Fibroblast of skin of right biceps (primary cell): Measurements from ENCODE around the gene CDNF.
A peak's percentile ranks its signal among the peaks of the same experiment; 100 is the strongest.
"Not testable (repeated sequence)": the region's sequence is repeated elsewhere in the genome, so short reads cannot be mapped to it uniquely, and the experiment has no call there.

Experiments
- DNase-seq: peaks from one replicate; pipeline ENCODE4 v3.0.0-alpha.2; 2013

Gene CDNF

DNA sequence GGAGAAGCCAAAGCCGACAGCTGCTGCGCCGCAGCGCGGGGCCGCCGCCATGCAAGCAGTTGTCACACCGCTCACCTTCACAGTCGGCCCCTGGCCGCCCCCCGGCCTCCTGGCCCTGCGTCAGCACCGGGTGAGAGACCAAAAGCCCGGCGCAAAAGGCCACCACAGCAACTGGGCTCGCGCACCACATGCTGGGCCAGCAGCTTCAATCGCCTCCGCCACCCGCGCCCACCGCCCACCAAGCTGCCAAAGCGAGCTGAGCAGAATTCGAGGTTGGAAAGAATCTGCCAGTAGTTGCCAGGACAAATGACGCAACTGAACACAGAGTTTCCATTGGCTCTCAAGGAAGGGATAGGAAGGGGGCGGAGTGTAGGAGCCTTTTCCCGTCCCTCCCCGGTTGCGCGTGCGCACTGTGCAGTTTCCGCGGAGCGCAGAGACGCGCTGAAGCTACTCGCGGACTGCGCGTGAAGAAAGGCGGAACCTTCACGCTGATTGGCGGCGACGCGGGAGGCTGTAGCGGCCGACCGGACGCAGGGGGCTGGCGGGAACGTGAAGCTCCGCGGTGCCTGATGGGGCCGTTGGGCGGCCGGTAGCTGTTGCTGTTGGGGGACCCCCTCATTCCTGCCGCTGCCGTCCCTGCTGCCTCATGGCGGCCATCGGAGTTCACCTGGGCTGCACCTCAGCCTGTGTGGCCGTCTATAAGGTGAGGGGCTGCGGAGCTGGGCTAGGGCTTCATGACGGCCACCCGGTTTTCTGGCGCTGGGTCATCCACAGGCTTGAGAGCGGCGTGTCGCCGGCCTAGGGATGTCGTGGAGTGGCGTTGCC lies at the start of gene CDNF, which contains the start of the genes HSPA14 and MSANTD7:
Gene CDNF (minus strand): TSS at position 281 of the 825 bp plus-strand sequence. CDS start 91 bp downstream, at position 190.
Gene HSPA14 (plus strand): TSS at position 550 of the 825 bp plus-strand sequence. CDS start 97 bp downstream, at position 647.
Gene MSANTD7 (plus strand): TSS at position 550 of the 825 bp plus-strand sequence. CDS start 3,979 bp downstream, outside the sequence.
- DNase-seq = peak; percentile 99

DNA sequence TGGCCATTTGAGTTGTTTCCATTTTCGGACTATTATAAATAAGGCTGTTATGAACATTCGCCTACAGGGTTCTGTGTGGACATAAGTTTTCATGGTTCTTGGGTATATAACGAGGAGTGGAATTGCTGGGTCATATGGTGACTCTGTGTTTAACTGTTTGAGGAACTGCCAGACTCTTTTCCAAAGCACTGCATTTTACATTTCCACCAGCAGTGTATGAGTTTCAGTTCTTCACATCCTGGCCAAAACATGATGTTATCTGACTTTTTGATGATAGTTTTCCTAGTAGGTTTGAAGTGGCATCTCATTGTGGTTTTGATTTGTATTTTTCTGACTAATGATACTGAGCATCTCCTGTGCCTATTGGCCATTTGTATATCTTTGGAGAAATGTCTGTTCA lies 46.2 kb upstream of the CDNF start:
- DNase-seq = no peak

DNA sequence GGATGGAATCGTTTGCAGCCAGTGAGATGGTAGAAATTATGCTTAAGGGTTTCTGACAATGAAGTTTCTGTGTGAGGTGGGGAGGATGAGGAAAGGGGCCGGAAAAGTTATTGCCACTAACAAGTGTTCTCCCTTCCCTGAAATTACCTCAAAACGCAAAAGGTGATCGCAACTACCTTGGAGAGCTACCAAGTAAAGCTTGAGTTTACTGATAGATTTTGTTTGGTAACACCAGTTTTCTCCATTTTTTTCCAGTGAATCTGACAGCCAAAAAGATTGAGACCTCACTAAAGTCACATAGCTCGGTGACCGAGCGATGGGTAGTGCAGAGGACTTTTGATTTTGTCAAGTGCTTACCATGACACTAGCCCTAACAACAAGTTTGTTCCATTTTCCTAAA lies 42.4 kb upstream of the CDNF start:
- DNase-seq = peak; percentile 11

DNA sequence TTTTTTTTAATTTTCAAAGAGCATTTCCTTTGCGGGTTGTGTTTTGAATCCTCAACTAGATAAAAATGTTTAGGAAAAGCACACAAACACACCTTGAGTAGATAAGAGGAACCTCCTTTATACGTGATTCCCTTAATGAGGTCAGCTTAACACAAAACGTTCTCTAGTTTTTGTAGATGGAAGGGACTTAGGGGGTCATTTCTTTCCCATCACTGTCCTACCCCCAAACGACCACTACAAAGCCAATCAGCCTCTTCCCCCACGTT lies 42.0 kb upstream of the CDNF start:
- no peak for DNase-seq

DNA sequence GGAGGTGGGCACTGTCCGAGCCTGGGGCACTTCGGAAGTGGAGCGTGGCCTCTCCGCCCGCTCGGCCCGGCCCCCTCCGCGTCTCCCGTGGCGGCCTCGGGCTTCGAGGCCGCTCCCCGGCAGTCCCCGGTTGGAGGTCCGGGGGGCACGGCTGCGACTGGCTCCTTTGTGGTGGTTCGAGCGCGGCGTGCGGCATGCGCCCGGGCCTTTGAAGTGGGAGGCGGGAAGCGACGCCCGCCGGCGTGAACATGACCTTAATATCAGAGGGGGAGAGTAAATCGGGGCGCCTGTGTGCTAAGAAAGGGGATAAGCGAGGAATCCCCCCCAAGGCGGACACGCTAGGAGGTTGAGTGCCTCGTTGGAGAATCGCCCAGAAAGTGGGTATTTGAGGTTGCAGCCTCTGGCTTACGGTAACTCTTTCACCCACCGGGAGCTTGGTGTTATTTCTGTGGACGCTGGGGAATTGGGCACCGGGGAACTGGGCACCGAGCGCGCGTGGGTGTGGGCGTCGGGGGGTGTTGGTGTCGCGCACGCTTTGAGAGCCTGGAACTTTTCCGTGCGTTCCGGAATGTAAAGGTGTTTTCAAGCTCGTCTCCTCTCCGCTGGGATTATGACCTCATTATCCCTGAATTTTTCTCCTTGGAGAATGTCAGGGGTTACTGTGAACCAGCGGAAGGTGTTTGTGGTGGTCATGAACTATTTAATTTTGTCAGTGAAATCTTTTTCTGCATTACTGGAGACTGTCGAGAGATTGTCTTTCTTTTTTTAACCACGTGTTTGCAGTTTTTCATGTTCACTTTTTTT lies 41.5 kb upstream of the CDNF start:
- DNase-seq = peak; percentile 20

DNA sequence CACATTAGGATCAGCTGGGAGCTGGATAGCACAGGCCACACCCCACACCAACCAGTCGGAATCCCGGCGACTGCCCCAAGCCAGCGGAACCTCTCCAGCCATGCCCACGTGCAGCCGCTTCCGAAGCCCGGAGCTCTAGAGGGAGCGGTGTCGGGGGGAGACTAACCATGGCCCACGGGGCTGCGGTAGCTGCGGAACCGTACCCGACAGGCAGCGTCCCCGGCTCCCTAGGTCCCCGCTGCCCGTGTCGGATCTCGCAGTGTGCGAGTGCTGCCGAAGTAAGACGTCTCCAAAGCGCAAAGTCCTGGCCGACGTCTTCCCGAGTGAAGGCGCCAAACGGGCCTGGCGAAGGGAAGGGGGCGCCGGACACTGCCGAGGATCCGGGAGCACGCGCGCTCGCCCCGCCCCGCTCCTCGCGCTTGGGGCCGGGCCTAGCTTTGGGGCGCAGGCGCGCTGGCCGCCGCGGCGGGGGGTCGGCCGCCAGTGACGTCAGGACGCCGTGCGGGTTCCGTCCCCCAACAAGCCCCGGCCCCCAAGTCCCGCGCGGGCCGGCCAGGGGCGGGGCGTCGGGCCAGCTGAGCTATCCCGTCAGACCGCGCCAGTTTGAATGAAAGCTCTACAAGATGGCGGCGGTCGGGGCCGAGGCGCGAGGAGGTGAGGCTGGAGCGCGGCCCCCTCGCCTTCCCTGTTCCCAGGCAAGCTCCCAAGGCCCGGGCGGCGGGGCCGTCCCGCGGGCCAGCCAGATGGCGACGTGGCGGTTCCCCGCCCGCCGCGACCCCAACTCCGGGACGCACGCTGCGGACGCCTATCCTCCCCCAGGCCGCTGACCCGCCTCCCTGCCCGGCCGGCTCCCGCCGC lies 40.7 kb upstream of the CDNF start, which contains the start of gene SUV39H2:
Gene SUV39H2 (plus strand): TSS at position 601 of the 858 bp plus-strand sequence. CDS start 23 bp downstream, at position 624.
- DNase-seq = peak; percentile 96

DNA sequence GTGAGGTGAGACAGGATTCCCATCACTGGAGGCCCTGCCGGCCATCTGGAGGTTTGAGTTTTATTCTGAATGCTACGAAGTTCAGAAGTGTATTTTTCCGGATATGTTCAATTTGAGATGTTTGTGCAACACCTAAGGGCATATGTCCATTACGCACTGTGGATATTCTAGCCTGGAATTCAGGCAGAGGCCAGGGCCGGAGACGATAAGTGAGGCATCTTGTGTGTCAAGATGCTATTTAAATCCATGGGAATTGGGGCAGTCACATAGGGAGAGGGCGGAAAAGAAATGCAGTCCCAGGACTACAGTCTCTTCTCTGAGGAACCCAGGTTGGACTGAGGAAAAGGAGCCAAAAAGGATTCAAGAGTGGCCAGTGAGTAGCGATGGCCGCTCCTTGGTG lies 38.9 kb upstream of the CDNF start:
- DNase-seq = no peak

DNA sequence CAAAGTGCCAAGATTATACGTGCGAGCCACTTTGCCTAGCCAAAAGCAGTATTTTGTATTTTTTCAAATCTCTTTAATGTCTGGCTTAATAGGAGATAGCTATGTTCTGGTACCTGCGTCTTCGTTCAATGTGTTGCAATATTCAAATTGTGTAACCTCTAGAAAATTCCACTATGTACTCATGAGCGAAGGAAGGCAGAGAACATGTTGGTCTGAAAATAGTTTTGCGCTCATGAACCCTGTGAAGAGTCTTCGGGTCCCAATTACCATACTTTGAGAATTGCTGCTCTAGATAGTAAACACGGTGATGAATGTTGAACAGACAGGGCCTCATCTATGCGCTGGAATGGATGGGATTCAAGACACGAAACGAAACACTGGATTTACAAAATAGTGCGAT lies 38.1 kb upstream of the CDNF start:
- no peak for DNase-seq

DNA sequence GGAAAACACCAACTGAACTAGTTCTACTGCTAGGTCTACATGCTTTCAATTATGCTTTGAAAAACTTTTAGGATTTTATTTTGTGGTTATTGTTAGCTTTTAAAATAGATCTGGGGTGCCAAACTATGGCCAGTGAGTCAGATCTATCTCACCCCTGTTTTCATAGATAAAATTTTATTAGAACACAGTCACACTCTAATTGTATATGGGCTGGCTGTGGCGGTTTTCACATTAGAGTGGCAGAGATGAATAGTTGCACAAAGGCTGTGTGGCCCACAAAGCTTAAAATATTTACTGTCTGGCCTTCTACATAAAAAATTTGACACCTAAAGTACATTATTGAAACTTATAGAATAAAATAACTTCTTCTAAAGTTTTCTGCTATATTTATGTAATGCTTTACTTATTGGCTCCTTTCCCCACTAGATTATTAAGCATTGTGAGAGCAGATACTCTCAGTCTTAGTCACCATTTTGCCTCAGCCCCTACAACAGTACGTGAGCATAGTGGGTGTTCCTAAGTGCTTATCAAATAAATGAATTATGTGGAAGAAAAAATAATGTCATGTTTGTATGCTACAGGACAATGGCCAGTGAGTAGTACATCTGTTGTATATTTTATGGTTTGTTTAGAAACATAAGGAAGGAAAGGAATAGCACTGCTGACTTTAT lies 35.4 kb upstream of the CDNF start:
- peak; percentile 77 for DNase-seq

DNA sequence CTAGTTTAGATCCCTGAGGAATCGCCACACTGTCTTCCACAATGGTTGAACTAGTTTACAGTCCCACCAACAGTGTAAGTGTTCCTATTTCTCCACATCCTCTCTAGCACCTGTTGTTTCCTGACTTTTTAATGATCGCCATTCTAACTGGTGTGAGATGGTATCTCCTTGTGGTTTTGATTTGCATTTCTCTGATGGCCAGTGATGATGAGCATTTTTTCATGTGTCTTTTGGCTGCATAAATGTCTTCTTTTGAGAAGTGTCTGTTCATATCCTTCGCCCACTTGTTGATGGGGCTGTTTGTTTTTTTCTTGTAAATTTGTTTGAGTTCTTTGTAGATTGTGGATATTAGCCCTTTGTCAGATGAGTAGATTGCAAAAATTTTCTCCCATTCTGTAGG lies 27.0 kb upstream of the CDNF start:
- DNase-seq = not testable (repeated sequence)

DNA sequence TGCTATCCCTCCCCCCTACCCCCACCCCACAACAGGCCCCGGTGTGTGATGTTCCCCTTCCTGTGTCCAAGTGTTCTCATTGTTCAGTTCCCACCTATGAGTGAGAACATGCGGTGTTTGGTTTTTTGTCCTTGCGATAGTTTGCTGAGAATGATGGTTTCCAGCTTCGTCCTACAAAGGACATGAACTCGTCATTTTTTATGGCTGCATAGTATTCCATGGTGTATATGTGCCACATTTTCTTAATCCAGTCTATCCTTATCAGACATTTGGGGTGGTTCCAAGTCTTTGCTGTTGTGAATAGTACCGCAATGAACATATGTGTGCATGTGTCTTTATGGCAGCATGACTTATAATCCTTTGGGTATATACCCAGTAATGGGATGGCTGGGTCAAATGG lies 26.6 kb upstream of the CDNF start:
- DNase-seq = not testable (repeated sequence)

DNA sequence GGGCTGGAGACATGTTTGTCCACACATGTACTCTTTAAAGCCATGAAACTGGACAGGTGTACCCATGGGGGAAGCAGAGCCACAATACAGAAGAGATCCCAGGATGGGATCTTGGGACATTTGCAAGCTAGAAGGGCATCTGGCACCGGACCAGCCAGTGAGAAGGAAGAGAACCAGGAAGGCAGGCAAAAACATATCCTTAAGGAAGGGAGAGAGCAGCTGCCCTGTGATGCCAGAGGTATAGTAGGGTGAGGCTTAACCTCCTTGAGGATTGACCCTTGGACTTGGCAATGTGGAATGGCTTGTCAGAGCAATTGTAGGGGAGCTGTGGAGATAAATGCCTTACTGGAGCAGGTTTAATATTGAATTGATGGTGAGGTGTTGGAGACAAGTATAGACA lies 23.0 kb upstream of the CDNF start:
- no peak for DNase-seq

DNA sequence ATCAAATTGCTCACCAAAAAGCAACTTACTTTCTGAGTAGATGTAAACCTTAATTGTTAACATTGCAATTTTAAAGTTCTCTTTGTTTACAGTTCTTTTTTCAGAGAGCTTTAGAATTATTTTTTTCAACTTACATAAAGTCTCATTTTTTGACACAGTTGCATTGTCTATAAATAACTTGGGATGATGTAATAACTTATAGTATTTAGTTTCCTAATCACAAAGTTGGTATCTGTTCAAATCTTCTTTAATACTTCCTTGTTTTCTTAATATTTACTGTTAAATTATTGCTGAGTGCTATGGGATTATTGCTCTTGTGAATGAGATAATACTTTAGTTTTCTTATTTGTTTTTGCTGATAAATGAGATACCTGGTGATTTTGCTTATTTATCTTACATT lies 21.9 kb upstream of the CDNF start:
- no peak for DNase-seq

DNA sequence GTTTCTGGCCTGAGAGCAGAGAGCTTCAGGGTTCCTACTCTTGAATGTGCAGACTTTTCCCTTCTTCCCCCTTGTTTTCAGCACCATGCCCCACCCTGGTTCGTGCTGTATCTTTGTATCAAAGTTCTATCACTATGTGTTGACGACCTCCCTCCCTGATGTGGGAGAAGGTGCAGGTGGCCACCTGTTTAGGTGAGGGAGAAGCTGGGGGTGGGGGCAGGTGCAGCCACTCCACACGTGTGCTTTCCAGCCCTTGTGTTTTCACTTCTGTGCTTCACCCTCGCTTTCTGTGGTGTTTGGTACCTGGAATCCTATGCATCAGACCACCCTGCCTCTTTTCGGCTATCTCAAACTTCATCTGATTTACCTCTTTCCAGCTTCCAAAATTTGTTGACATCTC lies 21.2 kb upstream of the CDNF start:
- DNase-seq = no peak

DNA sequence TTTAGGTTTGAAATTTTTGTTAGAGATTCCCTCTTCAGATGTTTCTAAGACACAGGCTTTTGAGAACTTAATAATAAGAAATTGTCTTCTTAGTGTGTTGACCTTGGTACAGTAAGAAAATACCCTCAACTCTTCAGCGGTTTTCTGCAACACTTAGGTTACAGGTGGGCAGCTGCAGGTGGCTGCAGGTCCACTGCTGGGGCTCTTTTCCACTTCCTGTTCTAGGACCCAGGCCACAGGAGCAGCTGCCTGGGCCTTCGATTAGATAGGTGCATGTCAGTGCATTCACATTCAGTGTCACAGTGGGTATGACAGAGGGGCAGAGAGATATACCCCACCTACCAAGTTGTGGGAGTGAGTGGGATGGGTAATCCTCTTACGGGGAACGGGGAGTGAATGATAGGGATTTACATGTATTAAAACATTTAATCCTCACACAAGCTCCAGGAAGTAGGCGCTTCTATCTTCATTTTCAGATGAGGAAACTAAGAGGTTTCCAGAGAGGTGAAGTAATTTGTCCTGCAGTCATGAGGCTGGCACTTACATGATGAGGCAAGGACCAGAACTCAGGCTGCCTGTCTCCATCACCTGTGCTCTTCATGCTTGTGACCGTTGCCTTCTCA lies 20.6 kb upstream of the CDNF start:
- DNase-seq = no peak

DNA sequence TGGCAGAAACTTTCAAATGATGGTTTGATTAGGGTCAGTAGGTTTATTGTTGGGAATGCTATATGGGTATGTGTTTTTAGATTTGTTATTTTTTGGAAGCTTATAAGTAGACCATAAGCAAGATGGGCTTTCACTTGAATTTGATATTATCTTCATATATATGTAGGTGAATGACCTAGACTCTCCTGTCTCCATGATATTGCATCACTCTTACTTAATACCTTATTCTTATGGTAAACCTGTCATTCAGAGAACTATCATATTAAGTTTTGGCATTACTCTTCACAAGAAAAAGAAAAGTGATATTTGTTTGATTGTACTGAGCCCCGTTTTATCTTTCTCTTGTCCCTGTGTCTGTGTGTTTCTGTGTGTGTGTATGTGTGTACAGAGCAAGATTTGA lies 17.6 kb upstream of the CDNF start:
- DNase-seq = no peak

DNA sequence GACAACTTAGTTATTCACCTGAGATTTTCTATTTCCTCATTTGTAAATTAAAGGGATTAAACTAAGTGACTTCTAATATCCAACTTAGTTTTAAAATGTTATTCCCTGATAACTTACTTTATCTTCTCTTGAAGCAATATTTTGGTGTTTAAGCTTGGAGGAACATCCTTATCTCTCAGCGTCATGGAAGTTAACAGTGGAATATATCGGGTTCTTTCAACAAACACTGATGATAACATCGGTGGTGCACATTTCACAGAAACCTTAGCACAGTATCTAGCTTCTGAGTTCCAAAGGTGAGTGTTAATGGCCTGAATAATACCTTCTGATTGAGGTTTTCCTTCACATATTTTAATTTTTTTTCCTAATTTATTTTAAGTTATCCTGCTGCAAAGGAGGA lies 14.4 kb upstream of the CDNF start:
- no peak for DNase-seq

DNA sequence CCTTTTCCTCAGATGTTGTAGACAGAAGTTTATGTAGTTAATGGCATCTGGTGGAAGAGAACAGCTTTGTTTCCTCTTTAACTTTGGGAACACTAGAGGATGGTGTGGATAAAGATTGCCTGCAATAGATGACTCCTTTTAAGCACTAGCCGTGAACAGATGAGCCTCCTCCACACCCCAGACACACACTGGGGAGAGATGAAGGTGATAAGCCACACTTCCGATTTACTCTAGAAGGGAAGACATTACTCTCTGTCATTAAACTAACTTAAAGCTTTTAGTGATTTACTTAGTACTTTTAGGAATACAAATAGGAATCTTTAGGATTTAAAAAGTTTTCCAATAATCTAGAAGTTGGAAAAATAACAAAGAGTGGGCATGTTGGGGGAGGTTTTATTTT lies 7.1 kb upstream of the CDNF start:
- DNase-seq = no peak

DNA sequence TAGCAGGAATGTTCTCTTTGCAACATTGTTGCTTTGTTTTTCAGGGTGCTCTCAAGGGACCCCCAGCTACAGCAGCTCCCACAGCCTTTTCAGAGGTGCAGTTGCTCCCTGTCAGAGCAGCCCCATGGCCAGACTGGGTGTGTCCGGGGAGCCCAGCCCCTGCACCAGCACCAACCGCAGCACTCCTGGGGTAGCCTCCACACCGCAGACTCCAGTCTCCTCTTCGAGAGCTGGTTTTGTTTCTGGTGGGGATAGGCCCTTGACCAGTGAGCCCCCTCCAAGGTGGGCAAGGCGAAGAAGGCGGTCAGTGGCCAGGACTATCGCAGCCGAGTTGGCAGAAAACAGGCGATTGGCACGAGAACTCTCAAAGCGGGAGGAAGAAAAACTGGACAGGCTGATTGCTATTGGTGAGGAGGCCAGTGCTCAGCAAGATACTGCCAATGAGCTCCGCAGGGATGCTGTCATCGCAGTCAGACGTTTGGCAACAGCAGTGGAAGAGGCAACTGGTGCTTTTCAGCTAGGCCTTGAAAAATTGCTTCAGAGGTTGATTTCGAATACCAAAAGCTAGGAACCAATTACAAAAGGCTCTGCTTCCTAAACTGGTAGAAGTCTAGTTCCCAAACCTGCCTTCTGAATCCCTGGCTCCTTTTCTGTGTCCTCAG lies 5.6 kb upstream of the CDNF start:
- no peak for DNase-seq

DNA sequence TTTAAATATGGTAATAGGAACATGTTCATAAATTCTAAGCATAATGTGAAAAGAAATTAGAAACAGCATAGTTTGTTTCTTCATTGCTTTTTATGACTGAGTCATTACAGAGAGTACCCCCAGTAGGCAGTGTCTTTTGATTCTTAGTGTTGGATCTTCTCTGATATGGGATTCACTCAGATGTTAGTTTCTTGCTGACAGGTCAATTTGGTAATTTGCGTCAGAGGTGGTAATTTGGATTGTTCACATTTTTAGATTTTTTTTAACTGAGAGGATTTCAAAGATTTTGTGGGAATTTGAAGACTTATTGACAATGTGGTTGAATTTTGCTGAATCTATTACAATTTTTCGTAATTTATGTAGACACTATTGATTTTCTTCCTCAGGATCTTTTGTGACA lies 2.3 kb upstream of the CDNF start:
- DNase-seq = no peak

DNA sequence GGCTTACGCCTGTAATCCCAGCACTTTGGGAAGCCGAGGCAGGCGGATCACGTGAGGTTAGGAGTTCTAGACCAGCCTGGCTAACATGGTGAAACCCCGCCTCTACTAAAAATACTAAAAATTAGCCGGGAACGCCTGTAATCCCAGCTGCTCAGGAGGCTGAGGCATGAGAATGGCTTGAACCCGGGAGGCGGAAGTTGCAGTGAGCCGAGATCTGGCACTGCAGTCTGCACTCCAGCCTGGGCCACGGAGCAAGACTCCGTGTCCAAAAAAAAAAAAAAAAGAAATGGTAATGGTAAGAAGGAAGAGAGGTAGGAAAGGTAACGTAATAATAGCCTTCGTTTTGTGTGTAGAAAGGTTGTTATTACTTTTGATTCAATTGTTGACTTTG lies 1.5 kb upstream of the CDNF start:
- no peak for DNase-seq
